Measurements from ENCODE around the gene SLC4A7. TPM values are rescaled to one million over a fixed set of nuclear protein-coding genes. Genes with fewer than 3 reads are reported as not detected.
A peak's percentile ranks its signal among the peaks of the same experiment; 100 is the strongest.

Gene SLC4A7
- total RNA-seq, 4 donors from 2014 or later, result 7.5 to 19.8 (median 12.8) TPM

- intact Hi-C loops (cut with DNase I; ENCODE audit: low total_unique reads) (no loop called here), in situ Hi-C loops (cut with MboI; ENCODE audit: low sequenced_read_pairs in 4 of 4) (no loop called here)
- Histone ChIP-seq H3K27me3 (no peaks in the 10 kb centered on the region), H3K9me3 (no peaks in the 10 kb centered on the region), H3K36me3 (no peaks in the 10 kb centered on the region), H3K27ac (no peak overlapping the region), H3K4me1 (peaks cover 16 to 18% of the 10 kb centered on the region in 2 donors), H3K4me3 (no peak overlapping the region)
- TF ChIP-seq CTCF (IDR thresholded peaks at IDR 0.05 in 4 of 5, conservative IDR thresholded peaks at IDR 0.05 in 1 of 5) (no peak), POLR2A (IDR thresholded peaks at IDR 0.05) (no peak)
- DNase-seq (no peak), ATAC-seq (no peak)
Measured at GRCh38 chr3:27353221-27353620, 131.0 kb downstream of the SLC4A7 start.

DNA sequence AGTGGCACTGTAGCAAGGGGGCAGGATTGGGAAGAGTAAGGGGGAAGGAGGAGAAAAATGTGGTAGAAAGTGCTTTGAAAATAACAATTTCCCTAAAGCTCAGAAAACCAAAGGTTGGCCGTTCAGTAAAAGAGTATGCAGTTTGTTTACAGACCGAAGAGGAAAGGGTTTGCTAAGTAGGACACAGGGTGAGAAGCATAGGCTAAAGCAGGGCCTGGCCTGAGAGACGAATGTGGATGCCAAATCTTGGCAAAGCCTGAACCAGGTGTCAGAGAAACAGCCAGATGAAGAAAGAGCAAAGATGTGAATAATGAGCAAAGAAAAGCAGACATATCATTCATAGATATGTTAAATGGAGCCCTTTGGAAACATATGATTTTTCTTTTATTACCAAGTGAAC is 132.1 kb downstream of the SLC4A7 start:
- ATAC-seq (peak in 1 of 2 donors; percentile 55), DNase-seq (no peak)
- H3K36me3 ChIP-seq, result no peaks in the 10 kb centered on the region
- in situ Hi-C loops (cut with MboI; ENCODE audit: low sequenced_read_pairs in 4 of 4) (no loop called here), intact Hi-C loops (cut with DNase I; ENCODE audit: low total_unique reads) (no loop called here)
- peak overlapping the region; percentile 29 to 68 (median 43) for H3K27ac ChIP-seq
- no peak overlapping the region for H3K4me3 ChIP-seq
- no peaks in the 10 kb centered on the region for H3K27me3 ChIP-seq
- H3K9me3 ChIP-seq, result no peaks in the 10 kb centered on the region
- H3K4me1 ChIP-seq, result peaks cover 16 to 18% of the 10 kb centered on the region in 2 donors
- TF ChIP-seq POLR2A (IDR thresholded peaks at IDR 0.05), result no peak
- TF ChIP-seq CTCF (IDR thresholded peaks at IDR 0.05 in 4 of 5, conservative IDR thresholded peaks at IDR 0.05 in 1 of 5), result no peak

GRCh38 chr3:27349832-27350231 is 134.4 kb downstream of the SLC4A7 start:
- intact Hi-C loops (cut with DNase I; ENCODE audit: low total_unique reads), result loop anchor here (2.0 kb wide), 1 partner anchor 31 kb away; no protein-coding TSS in a partner anchor
- in situ Hi-C loops (cut with MboI; ENCODE audit: low sequenced_read_pairs in 4 of 4), result no loop called here
- peaks cover 16 to 25% of the 10 kb centered on the region in 2 donors for H3K4me1 ChIP-seq
- no peaks in the 10 kb centered on the region for H3K27me3 ChIP-seq
- H3K27ac ChIP-seq, result peak overlapping the region in 2 of 4 donors; percentile 9 to 49
- no peaks in the 10 kb centered on the region for H3K9me3 ChIP-seq
- no peak for ATAC-seq
- DNase-seq, result no peak
- TF ChIP-seq CTCF (IDR thresholded peaks at IDR 0.05 in 4 of 5, conservative IDR thresholded peaks at IDR 0.05 in 1 of 5) (no peak), POLR2A (IDR thresholded peaks at IDR 0.05) (no peak)
- no peak overlapping the region for H3K4me3 ChIP-seq
- H3K36me3 ChIP-seq, result no peaks in the 10 kb centered on the region

GRCh38 chr3:27345959-27346865 is 138.0 kb downstream of the SLC4A7 start:
- intact Hi-C loops (cut with DNase I; ENCODE audit: low total_unique reads), result loop anchor here (2.0 kb wide), 1 partner anchor 19 kb away; no protein-coding TSS in a partner anchor
- DNase-seq, result peak in 1 of 2 donors; percentile 35

More at GRCh38 chr3:27345959-27346865, 138.0 kb downstream of the SLC4A7 start:
- H3K27ac ChIP-seq, result peak overlapping the region; percentile 75 to 83 (median 80)
- peak overlapping the region; percentile 4 to 38 (median 32) for H3K4me3 ChIP-seq
- in situ Hi-C loops (cut with MboI; ENCODE audit: low sequenced_read_pairs in 4 of 4), result no loop called here
- peaks cover 20 to 24% of the 10 kb centered on the region in 2 donors for H3K4me1 ChIP-seq
- no peaks in the 10 kb centered on the region for H3K36me3 ChIP-seq
- no peaks in the 10 kb centered on the region for H3K9me3 ChIP-seq
- TF ChIP-seq POLR2A (IDR thresholded peaks at IDR 0.05), result peak; percentile 30 to 56
- no peak for TF ChIP-seq CTCF (IDR thresholded peaks at IDR 0.05 in 4 of 5, conservative IDR thresholded peaks at IDR 0.05 in 1 of 5)
- ATAC-seq, result peak; percentile 82 to 88
- no peaks in the 10 kb centered on the region for H3K27me3 ChIP-seq

All from gastrocnemius medialis (tissue), 4 donors.